ENCODE data around the gene PALM2AKAP2.

The PALM2AKAP2 gene

DNA sequence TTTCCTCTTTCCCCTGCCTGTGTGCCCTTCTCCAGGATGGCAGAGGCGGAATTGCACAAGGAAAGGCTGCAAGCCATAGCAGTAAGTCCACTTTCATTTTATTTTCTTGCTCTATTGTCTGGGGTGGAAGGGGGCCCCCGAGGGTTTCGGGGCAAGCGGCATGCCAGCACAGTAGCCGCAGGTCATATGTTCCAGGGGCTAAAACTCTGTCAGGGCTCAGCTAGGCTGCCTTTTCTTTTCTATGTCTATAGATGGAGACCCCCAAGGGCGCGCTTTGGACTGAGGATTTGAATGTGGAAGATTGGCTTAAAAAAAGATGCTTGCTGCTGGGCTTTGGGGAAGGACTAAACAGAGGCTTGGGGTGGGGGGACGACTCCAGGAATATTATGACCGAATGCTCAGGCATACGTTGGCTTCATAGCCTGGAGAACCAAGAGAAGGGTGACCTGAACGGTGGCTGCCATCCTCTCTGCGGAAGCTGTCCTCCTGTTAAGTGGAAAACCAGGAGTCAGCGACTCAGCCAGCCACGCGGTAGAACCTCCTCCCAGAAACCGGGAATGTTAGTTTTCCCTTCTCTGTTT, 545 bp downstream of the PALM2AKAP2 start:
- peak overlapping the region; percentile 85 for H3K4me3 ChIP-seq (ENCODE audit: low read depth, low read length)
- in situ Hi-C loops (cut with HindIII; ENCODE audit: low sequenced_read_pairs), result no loop called here
- TF ChIP-seq, protein P1, sequence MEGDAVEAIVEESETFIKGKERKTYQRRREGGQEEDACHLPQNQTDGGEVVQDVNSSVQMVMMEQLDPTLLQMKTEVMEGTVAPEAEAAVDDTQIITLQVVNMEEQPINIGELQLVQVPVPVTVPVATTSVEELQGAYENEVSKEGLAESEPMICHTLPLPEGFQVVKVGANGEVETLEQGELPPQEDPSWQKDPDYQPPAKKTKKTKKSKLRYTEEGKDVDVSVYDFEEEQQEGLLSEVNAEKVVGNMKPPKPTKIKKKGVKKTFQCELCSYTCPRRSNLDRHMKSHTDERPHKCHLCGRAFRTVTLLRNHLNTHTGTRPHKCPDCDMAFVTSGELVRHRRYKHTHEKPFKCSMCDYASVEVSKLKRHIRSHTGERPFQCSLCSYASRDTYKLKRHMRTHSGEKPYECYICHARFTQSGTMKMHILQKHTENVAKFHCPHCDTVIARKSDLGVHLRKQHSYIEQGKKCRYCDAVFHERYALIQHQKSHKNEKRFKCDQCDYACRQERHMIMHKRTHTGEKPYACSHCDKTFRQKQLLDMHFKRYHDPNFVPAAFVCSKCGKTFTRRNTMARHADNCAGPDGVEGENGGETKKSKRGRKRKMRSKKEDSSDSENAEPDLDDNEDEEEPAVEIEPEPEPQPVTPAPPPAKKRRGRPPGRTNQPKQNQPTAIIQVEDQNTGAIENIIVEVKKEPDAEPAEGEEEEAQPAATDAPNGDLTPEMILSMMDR (IDR thresholded peaks at IDR 0.05; ENCODE audit: low read depth, low read length, missing control alignments), result no peak
- DNase-seq (ENCODE audit: low read depth), result no peak

DNA sequence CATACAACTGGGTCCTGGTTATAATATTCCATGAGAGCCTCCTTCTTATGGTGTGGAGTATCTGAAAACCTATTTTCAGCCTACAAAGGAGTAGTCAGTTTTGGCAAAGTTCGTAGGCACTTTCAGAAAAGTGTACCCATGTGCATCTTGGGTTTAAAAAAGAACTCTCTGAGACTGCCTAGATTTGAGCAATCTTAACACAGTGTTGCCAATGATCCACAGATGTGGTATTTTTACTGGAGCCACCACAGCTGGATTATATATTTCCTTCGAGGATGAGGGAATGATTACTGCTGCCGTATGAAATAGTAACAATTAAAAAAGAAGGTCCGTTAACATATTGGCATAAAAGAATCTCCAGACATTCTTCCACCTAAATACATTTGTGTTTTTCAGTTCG, 1.1 kb downstream of the PALM2AKAP2 start:
- in situ Hi-C loops (cut with HindIII; ENCODE audit: low sequenced_read_pairs), result no loop called here
- DNase-seq (ENCODE audit: low read depth), result no peak
- peak overlapping the region; percentile 85 for H3K4me3 ChIP-seq (ENCODE audit: low read depth, low read length)
- TF ChIP-seq, protein P1 (IDR thresholded peaks at IDR 0.05; ENCODE audit: low read depth, low read length, missing control alignments), result no peak

DNA sequence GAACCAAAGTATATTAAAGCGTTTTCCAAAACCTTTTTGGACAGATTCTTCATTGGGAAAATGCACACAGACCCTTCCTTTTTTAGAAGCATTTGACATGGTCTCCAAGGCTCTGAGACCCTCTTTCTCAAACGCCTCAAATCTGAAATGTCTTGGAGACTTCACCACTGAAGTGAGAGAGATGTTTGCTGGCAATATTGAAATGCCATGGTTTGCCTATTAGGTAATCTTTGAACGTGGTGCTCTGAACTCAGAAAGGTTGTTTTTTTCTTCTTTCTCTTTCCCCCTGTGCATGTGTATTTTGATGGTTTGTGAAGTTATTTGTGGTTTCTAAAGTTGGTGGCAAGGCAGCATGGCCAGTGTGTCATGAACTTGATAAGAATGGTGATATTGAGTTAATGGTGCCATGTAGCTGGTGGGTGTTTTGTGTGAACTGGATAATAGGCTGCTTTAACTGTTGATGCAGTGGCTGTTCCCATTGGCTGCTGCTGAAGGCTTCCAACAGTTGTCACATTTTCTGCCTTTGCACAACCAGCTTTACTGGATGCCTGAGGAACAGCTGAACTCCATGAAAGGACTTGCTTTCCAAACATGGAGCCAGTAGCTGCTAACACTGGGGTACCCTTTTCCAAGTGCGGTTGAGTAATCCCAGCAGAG, 1.7 kb downstream of the PALM2AKAP2 start:
- DNase-seq (ENCODE audit: low read depth), result no peak
- in situ Hi-C loops (cut with HindIII; ENCODE audit: low sequenced_read_pairs), result no loop called here
- TF ChIP-seq, protein P1 (IDR thresholded peaks at IDR 0.05; ENCODE audit: low read depth, low read length, missing control alignments), result no peak
- peak overlapping the region; percentile 85 for H3K4me3 ChIP-seq (ENCODE audit: low read depth, low read length)

DNA sequence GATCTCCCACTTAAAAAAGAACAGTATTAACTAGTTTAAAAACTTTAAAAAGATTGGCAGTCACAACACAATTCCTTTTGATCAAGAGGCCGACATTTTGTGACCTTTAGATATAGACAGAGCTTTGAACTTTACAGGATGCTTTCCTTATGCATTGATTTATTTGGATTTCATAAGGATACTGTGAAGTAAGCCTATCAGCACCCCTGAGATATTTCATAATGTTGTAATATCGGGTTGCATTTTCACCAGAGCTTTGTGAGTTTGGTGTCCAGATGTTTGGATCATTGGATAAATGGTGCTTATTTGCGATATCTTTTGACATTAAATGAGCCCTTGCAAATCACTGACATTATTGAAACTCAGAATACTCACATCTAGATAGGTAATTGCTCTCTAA, 7.7 kb downstream of the PALM2AKAP2 start:
- in situ Hi-C loops (cut with HindIII; ENCODE audit: low sequenced_read_pairs), result no loop called here
- DNase-seq (ENCODE audit: low read depth), result no peak
- no peak overlapping the region for H3K4me3 ChIP-seq (ENCODE audit: low read depth, low read length)
- TF ChIP-seq, protein P1 (IDR thresholded peaks at IDR 0.05; ENCODE audit: low read depth, low read length, missing control alignments), result no peak

DNA sequence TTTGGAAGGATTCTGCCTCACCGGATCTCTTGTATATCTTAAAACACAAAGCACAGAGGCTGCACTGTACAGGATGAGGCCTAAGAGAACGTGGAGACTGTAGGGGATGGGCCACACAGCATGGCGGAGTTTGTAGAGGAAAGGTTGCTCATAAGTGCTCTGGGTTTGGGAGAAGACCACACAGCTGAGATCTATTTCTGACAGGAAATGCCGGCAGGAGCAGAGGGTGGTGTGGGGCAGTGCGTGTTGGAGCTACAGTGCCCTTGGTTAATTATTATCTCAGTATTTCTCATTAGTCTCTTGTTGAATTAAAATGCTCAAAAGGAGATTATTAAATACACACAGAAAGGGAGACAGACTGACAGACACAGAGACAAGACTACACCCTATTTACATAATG, 9.6 kb downstream of the PALM2AKAP2 start:
- TF ChIP-seq, protein P1 (IDR thresholded peaks at IDR 0.05; ENCODE audit: low read depth, low read length, missing control alignments), result no peak

DNA sequence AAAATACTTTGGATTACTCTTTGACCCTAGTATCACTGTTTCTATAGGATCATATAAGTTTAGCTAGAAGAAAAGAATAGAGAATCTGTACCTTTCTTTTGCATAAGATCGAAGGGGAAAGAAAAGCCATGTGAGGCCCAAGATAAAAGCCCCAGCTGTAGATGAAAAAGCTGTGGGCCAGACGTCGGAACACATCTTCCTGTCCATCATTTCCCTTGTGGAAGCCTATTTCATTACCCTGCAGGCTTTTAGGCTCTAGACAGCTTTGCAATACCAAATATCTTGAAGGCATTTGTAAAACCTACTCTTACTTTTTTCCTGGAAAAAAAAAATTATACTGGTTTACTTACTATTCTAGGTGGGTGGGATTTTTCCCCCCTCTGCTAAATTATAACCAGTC, 10.0 kb downstream of the PALM2AKAP2 start:
- in situ Hi-C loops (cut with HindIII; ENCODE audit: low sequenced_read_pairs), result no loop called here
- TF ChIP-seq, protein P1 (IDR thresholded peaks at IDR 0.05; ENCODE audit: low read depth, low read length, missing control alignments), result no peak
- DNase-seq (ENCODE audit: low read depth), result no peak
- no peak overlapping the region for H3K4me3 ChIP-seq (ENCODE audit: low read depth, low read length)

More for the DNA sequence above, 9.6 kb downstream of the PALM2AKAP2 start:
- in situ Hi-C loops (cut with HindIII; ENCODE audit: low sequenced_read_pairs), result no loop called here
- H3K4me3 ChIP-seq (ENCODE audit: low read depth, low read length), result no peak overlapping the region
- no peak for DNase-seq (ENCODE audit: low read depth)
